Limb (tissue), 2 donors: ENCODE measurements around the gene TRIM33.
"Not testable (repeated sequence)": the region's sequence is repeated elsewhere in the genome, so short reads cannot be mapped to it uniquely, and the experiment has no call there.

Source experiments
- DNase-seq, 2 donors: peaks; one replicate each; pipeline ENCODE4 v3.0.0-alpha.2; 2016; ENCODE audit errors: extremely low spot score in 2 of 2

Gene TRIM33

DNA sequence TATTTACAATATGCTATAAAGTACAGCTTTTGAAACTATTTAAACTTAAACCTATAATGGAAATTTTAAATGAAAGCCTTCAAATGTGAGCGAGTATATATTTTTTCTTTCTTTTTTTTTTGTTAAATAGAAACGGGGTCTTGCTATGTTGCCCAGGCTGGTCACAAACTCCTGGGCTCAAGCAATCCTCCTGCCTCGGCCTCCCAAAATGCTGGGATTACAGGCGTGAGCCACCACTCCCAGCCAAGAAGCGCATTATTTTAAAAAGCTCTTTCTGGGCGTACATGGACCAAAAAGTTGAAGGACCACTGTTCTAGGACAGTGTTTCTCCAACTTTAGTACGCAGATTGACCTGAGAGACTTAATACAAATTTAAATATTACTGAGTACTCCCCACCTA, 87.5 kb downstream of the TRIM33 start:
- no peak for DNase-seq

DNA sequence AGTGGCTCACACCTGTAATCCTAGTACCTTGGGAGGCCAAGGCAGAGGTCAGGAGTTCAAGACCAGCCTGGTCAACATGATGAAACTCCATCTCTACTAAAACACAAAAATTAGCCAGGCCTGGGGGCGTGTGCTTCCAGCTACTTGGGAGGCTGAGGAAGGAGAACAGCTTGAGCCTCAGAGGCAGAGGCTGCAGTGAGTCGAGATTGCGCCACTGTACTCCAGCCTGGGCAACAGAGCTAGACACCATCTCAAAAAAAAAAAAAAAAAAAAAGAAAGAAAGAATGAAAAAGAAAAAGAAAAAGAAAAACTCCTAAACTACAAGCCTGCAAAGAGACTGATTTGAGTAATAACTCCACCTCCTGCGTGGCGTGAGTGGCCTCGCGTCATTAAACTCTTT, 92.1 kb downstream of the TRIM33 start:
- DNase-seq, result not testable (repeated sequence)

DNA sequence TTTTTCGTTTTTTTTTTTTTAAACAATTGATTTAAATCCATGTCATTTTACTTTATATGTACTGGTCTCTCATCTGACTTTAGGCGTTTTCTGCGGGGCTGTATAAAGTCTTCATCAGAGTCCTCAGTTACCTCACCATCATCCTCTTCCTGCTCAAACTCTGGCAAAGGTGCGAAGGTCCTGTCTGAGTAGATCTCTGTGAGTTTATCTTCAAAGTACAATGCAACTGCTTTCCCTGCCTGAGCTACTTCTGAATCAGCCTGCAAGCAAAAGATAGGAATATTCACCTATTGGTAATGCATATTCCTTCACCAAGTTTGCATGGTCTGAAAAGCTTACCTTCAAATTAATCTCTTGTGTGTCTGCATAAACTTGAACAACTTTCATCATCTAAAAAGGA, 113.4 kb downstream of the TRIM33 start:
- no peak for DNase-seq

DNA sequence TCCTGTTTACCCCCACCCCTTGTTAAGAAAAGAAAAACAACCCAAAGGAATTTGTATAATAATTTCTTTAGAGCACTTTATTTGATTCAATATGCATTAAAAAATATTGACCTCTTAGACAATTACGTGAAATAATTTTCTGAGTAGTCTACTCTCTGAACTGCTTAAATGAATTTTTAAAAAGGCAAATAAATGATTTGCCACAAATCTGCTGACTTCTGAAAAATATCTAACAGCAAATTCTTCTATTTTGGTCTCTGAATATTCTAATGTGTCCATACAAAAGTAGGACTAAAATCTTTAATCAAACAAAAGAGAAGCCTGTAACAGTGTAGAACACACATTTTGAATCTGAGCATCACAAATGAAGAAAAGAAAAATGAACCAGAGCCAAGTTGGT, 115.1 kb downstream of the TRIM33 start:
- no peak for DNase-seq

DNA sequence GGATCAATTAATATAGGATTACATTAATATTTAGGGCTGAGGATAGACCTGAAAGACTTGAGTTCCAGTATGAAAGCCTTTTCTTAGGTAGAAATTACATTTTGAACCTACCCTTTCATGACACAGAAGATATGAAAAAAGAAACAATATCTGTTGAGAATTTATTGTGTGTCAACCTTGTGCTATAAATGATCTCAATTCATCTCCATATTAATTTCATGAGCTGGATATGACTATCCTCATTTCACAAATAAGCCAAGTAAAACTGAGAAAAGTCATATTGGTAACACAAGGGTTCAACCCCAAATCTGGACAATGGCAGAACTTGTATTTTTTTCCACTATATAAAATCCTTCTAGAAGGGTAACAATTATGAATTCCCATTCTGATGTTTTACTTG, 120.0 kb downstream of the TRIM33 start:
- DNase-seq, result no peak

DNA sequence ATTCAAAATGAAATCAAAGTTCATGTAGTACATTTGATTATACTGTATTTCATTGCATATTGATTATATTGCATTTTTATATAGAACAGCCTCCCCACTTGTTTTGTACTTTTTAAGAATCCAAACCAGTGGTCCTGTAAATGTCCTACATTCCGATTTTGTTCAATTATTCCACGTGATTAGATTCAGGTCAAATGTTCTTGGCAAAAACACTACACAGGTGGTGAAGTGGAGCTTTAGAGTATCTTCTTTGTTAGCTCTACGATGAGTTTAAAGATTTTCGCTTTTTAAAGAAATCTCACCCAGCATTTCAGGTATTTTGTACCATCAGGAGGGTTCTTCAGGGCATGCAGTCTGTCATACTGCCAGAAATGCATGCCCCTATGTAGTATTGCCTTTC, 120.6 kb downstream of the TRIM33 start:
- no peak for DNase-seq

DNA sequence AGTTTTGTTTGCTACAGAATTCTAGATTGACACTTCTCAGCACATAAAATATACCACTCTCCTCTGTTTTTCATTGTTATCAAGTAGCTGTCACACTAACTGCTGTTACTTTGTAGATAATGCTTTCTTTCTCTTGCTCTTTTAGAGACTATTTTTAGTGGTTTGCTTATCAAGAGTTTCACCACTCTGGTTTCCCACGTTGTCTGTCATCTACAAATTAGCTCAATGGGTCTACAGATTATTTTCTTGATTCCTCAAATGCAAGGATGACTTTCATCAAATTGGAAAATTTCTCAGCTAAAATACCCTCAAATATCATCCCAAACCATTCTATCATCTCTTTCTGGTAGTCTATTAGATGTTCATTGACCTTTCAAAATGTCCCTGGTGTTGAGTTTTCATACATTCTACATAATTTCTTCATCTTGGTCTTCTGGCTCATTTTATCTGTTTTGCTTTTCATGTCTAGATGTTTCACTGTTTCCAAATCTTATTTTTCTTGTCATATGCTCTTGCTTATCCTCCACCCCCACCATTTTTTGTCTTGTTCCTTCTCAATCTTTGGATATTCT, 122.5 kb downstream of the TRIM33 start:
- DNase-seq, result no peak

DNA sequence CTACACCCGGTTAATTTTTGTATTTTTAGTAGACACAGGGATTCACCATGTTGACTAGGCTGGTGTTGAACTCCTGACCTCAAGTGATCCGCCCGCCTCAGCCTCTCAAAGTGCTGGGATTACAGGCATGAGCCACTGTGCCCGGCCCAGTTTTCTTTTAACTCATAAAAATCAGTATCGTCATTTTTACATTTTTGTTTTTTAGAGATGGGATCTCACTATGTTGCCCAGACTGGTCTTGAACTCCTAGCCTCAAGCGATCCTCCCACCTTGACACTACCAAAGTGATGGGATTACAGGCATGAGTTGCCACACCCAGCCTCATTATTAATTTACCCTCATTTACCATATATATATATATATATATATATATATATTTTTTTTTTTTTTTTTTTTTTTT, 123.4 kb downstream of the TRIM33 start:
- not testable (repeated sequence) for DNase-seq

DNA sequence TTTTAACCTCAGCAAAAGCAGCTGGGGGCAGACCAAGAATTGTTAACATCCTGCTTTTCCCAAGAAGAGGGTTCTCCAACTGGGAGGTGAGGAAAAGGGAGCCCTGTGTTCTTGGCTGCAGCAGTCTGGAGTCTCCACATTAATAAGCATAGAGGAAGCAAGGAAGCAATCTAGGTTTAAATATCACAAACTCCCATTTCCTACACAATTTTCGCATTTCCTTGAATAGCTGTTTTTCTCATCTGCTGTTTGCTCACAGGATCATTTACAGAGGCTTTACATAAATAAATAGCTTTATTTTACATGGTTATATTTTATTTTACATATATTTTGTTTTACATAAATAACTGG, 124.0 kb downstream of the TRIM33 start:
- DNase-seq, result no peak

DNA sequence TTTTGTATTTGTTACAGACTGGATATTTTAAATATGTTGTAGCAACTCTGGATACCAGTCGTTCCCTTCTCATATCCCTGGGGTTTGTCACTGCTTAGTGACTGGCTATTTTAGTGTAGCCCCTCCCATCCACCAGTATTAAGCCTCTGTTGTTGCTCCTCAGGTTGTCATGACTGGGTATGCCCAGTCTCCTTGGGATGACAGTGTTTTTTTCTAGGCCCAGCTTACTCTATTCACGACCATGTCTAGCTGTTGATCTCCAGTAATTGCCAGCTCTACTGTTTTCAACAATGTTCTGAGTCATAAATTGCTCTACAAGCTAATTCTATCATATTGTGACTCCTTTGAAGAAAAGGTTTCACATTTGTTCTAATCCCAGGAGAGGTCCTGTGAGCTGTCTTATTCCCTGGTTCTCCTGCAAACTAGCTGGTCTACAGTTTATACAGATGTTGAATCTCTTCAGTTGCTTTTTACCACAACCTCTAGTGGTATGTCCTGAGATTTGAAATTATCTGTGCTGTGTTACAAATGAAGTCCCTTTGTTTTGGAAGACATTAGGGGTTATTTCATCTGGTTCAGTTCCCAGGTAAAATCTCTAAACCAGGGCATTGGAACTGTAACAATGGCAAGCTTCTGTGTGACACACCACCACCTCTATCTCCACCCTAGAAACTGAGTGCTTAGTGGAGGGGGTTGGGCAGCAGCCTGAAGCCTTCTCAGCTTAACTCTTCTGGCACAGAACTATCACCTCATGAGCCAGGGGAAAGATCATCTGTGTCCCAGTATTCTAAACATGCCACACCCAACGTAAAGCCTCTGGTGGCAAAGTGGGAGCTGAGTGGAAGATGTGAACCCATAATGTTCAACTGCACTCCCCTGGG, 124.6 kb downstream of the TRIM33 start:
- no peak for DNase-seq

DNA sequence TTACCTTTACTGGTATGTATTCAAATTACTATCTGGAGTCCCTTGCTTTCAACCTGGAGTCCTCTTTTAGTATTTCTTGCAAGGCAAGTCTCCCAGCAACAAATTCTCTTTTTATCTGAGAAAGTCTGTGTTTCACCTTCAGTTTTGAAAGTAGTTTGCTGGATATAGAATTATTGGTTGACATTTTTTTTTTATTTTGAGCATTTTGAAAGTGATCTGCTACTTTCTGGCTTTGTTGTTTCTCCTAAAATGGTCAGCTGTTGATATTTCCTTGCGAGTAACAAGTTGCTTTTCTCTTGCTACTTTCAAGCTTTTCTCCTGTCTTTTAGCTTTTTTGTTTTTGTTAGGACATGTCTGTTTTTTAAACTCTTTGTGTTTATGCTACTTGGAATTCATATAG, 126.1 kb downstream of the TRIM33 start:
- no peak for DNase-seq

DNA sequence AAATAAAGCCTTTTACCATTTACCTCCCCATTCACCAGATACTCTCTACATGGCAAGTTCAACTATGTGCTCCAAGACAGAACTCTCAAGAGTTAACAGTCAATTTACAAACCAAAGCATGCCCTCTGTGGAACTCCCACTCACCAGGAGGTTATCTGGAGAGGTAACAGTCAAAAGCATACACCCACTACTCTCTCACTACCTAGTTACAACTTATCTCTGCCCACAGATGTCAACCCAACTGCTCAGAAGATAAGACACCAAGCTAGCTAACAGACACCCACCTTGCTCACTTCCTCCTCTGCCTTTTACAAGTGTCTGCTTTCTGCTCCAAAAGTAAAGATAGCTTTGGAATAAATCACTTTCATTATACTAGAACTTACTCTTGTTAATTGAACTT, 131.0 kb downstream of the TRIM33 start:
- DNase-seq, result no peak

DNA sequence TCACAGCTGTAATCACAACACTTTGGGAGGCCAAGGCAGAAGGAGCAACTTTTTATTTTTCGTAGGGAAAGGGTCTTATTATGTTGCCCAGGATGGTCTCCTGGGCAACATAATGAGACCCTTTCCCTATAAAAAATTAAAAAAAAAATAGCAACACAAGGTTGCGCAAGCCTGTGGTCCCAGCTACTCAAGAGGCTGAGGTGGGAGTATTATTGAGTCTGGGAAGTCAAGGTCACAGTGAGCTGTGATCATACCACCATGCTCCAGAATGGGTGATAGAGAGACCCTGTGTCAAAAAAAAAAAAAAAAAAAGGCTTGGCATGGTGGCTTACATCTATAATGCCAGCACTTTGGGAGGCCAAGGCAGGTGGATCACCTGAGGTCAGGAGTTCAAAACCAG, 131.6 kb downstream of the TRIM33 start:
- no peak for DNase-seq

DNA sequence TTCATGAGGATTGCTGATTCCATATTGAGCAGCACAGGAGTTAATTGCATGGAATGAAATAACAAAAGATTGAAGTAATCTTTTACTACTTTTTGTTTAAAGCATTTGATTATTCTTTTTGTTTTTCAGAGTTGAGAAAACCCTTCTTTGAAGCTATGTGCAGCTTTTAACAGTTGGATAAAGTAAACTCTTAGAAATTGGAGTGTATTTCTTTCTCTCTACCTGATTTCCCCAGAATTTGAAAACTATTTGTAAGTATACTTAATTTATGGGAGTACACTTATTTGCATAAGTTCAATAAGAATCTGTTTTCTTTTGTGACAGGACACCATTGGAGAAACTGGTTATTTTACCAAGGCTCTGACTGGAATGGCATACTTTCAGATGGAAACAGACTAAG, 133.6 kb downstream of the TRIM33 start:
- DNase-seq, result no peak

DNA sequence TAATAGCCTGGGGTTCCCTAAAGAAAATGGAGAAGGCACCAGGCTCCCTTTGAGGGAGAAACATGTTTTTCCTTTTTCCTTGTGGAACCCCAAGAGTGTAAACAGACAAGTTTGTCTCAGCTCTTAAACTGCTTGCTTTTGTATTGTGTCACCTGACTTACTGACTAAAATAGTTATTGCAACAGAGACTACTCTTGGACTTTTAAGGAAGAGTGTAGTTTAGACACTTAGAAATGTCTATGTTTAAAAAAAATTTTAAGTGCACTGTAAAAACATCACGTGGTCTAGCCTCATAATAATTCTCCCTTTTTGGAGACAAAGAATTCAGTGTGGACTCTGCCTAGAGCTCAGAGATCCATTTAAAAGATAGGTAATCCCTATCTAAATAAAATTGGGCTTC, 141.1 kb downstream of the TRIM33 start:
- DNase-seq, result no peak

DNA sequence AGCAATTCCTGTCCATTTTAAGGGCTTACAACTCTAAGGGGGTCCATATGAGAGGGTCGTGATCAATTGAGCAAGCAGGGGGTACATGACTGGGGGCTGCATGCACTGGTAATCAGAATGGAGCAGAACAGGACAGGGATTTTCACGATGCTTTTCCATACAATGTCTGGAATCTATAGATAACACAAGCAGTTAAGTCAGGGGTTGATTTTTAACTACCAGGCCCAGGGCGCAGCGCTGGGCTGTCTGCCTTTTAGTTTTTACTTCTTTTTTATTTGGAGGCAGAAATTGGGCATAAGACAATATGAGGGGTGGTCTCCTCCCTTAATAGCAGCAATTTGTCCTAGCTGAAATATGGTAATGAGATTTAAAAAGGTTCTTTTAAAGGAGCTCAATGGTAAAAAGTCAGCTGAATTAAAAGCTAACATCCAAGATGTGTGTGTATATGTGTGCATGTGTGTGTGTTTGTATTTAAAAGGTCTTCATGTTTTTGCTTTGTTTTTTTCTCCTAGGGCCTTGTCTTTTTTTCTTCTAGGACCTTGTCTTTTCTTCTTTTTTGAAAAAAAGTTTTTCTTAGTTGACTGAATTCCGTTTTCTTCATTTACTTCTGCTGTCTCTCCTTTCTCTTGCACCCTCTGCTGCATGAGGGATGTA, 141.6 kb downstream of the TRIM33 start:
- DNase-seq, result not testable (repeated sequence)

DNA sequence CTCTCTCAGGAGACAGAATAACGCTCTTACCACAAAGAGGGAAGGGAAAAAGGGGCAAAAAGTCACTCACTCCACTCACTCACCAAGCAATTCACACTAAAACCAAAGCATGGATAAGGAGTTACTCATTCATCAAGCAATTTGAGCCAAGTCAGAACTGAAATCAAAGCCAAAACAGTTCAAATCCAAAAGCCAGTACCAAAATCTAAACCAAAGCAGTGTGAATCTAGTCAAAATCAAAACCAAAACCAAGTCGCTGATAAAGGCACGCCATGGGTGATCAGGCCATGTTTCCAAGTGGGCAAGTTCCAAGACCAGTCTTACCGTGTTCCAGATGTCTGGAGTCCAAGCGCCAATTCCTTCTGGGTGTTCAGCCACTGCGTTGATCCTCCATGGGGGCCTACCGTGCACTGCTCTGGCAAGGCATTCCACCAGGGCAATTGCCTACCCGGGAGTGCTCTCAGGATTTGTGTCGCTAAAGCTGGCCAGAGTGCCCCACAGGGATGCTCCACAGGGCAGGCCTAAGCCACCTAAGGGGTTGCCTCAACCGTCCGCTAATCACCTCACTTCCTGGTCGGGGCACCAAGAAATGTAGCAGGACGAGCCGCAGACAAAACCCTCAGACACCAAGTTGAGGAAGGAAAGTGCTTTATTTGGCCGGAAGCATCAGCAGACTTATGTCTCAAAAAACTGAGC, 142.3 kb downstream of the TRIM33 start:
- DNase-seq, result no peak

DNA sequence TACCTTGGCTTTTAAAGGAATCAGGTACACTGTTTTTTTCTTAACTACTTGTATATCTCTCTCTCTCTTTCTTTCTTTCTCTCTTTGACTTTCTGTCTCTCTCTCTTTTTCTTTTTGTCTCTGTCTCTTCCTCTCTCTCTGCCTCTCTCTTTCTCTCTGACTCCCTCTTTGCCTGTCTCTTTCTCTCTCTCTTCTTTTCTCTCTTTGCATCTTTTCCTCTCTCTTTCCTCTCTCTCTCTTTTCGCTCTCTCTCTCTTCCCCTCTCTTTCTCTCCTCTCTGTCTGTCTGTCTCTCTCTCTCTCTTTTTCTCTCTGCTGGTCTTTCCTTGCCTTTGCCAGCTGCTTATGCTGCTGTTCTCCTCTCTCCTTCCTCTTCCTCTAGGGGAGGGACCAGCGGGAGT, 143.2 kb downstream of the TRIM33 start:
- no peak for DNase-seq

DNA sequence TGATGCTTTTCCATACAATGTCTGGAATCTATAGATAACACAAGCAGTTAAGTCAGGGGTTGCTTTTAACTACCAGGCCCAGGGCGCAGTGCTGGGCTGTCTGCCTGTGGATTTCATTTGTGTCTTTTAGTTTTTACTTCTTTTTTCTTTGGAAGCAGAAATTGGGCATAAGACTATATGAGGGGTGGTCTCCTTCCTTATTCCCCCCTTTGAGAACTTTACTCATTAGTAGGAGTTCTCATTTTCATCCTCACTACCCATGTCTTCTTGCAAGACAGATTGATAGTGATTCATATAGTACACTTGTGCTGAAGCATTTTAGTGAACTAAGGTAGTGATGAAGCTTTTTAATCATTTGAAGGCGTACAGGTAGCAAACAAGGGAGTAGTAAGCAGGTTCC, 147.8 kb downstream of the TRIM33 start:
- DNase-seq, result not testable (repeated sequence)

DNA sequence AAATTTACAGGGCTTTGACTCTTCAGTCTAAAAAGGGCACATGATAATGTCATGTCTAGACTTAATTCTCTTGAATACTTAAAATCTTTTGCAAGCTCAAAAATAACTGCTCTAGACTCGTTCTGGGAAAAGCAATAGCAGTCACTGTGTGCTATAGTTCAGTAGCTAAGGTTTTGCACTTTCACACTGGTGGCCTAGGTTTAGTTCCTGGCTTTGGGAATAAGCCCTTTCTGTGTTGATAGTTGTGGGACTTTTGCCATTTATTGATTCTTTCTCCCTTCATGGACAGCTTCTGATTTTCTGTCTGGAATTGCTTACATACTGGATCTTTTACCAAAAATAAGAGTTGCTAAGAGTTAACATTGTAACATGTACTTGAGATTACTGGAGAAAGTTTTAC, 151.2 kb downstream of the TRIM33 start:
- no peak for DNase-seq

DNA sequence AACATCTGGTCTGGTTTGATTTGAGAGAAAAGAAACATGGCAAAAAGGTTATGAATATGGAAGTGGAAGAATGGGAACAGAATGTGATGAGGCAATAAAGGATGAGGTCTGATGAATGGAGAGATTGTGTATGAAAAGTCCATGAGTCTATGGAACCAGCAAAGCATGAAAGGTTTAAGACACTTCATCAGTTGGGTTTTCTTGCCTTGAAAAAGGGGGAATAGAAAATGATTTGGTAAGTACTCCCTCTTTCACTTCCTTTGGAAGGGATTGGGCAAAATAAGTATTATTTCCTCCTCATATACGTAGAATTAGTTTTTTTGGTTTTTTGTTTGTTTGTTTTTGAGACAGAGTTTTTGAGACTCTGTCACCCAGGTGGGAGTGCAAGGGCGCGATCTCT, 155.8 kb downstream of the TRIM33 start:
- no peak for DNase-seq

DNA sequence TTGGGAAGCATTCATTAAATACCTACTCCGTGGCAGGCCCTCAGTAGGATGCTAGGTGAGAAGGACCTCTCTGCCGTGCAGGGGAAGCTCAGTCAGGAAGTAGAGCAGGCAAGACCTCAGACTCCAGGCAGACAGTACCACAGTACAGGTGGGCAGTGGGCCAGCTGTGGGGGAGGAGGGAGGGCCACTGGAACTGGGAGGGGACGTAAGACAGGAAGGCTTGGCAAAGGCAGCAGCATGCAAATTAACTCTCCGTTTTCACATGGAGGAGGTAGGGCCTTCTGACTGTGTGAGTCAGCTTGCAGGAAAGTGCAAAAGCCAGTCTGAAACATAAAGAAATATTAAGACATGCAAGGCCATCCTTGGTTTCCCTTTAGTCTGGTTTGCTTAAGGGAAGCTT, 157.7 kb downstream of the TRIM33 start:
- DNase-seq, result peak; percentile 61 to 83
